H9 (cell line): ENCODE measurements around the gene CHMP2A. TPM values are rescaled to one million over a fixed set of nuclear protein-coding genes. Genes with fewer than 3 reads are reported as not detected.

Experiments
- DNase-seq: peaks from one replicate; pipeline ENCODE4 v3.0.0-alpha.2; 2017
- H2AFZ ChIP-seq: one replicate; pipeline ENCODE4 v1.6.1; 2013; ENCODE audit warnings: mild to moderate bottlenecking, low read length, control low read depth, moderate library complexity
- H2AK5ac ChIP-seq: 2 replicates; pipeline ENCODE4 v1.6.1; 2013; ENCODE audit warnings: low read length, control low read depth, mixed read lengths; ENCODE audit not compliant: insufficient read length
- H2BK120ac ChIP-seq: one replicate; pipeline ENCODE4 v1.6.1; 2013; ENCODE audit warnings: low read depth, mild to moderate bottlenecking, low read length, control low read depth, inconsistent platforms; ENCODE audit not compliant: poor library complexity, severe bottlenecking
- H2BK12ac ChIP-seq: 2 replicates; pipeline ENCODE4 v1.6.1; 2013; ENCODE audit warnings: low read length, control low read depth, mixed read lengths, low read depth; ENCODE audit not compliant: insufficient read length
- H2BK15ac ChIP-seq: 2 replicates; pipeline ENCODE4 v1.6.1; 2013; ENCODE audit warnings: low read depth, low read length, control low read depth
- H2BK20ac ChIP-seq: one replicate; pipeline ENCODE4 v1.6.1; 2013; ENCODE audit warnings: low read depth, mild to moderate bottlenecking, low read length, control low read depth, inconsistent platforms; ENCODE audit not compliant: poor library complexity, severe bottlenecking
- H2BK5ac ChIP-seq: 2 replicates; pipeline ENCODE4 v1.6.1; 2013; ENCODE audit warnings: low read length, control low read depth, mixed read lengths; ENCODE audit not compliant: insufficient read length
- H3K14ac ChIP-seq: 2 replicates; pipeline ENCODE4 v1.6.1; 2013; ENCODE audit warnings: low read length, control low read depth; ENCODE audit not compliant: insufficient read depth
- H3K18ac ChIP-seq: 2 replicates; pipeline ENCODE4 v1.6.1; 2013; ENCODE audit warnings: low read depth, mild to moderate bottlenecking, mixed read lengths, low read length, control low read depth; ENCODE audit not compliant: insufficient read length
- H3K23ac ChIP-seq: 2 replicates; pipeline ENCODE4 v1.6.1; 2013; ENCODE audit warnings: low read length, control low read depth, mixed read lengths, low read depth; ENCODE audit not compliant: insufficient read length
- H3K23me2 ChIP-seq: 2 replicates; pipeline ENCODE4 v1.6.1; 2013; ENCODE audit warnings: low read depth, mild to moderate bottlenecking, mixed read lengths, low read length, control low read depth; ENCODE audit not compliant: insufficient read length, poor library complexity, severe bottlenecking
- H3K27ac ChIP-seq: 2 replicates; pipeline ENCODE4 v1.5.1; 2013; ENCODE audit warnings: low read length, control low read depth, mixed read lengths, low read depth; ENCODE audit not compliant: insufficient read length
- H3K27me3 ChIP-seq: 2 replicates; pipeline ENCODE4 v1.6.1; 2013; ENCODE audit warnings: low read length, control low read depth, inconsistent platforms; ENCODE audit not compliant: insufficient read depth
- H3K4ac ChIP-seq: 2 replicates; pipeline ENCODE4 v1.6.1; 2013; ENCODE audit warnings: low read depth, mild to moderate bottlenecking, control low read depth, inconsistent platforms, low read length, moderate library complexity
- H3K4me1 ChIP-seq: 2 replicates; pipeline ENCODE4 v1.6.1; 2013; ENCODE audit warnings: low read length, control low read depth, inconsistent platforms; ENCODE audit not compliant: insufficient read depth
- H3K4me2 ChIP-seq: 2 replicates; pipeline ENCODE4 v1.6.1; 2013; ENCODE audit warnings: low read length, control low read depth, mixed read lengths; ENCODE audit not compliant: insufficient read length, insufficient read depth
- H3K56ac ChIP-seq: 2 replicates; pipeline ENCODE4 v1.6.1; 2013; ENCODE audit warnings: low read depth, mild to moderate bottlenecking, mixed read lengths, low read length, control low read depth; ENCODE audit not compliant: insufficient read length
- H3K79me1 ChIP-seq: 2 replicates; pipeline ENCODE4 v1.6.1; 2013; ENCODE audit warnings: low read depth, mild to moderate bottlenecking, moderate library complexity, low read length, control low read depth, inconsistent platforms; ENCODE audit not compliant: insufficient read depth, poor library complexity, severe bottlenecking
- H3K79me2 ChIP-seq: 2 replicates; pipeline ENCODE4 v1.6.1; 2013; ENCODE audit warnings: low read length, control low read depth, inconsistent platforms; ENCODE audit not compliant: insufficient read depth
- H3K9ac ChIP-seq: 2 replicates; pipeline ENCODE4 v1.6.1; 2013; ENCODE audit warnings: low read length, control low read depth, mixed read lengths; ENCODE audit not compliant: insufficient read length; ENCODE audit errors: extremely low read depth
- H3K9me3 ChIP-seq: one replicate; pipeline ENCODE4 v1.6.1; 2013; ENCODE audit warnings: low read depth, low read length, inconsistent platforms; ENCODE audit not compliant: control insufficient read depth
- H3T11ph ChIP-seq: one replicate; pipeline ENCODE4 v1.6.1; 2013; ENCODE audit warnings: mild to moderate bottlenecking, low read length, control low read depth, inconsistent platforms
- H4K20me1 ChIP-seq: one replicate; pipeline ENCODE4 v1.6.1; 2013; ENCODE audit not compliant: control insufficient read depth, insufficient read length, insufficient read depth
- H4K5ac ChIP-seq: 2 replicates; pipeline ENCODE4 v1.6.1; 2013; ENCODE audit warnings: low read depth, mild to moderate bottlenecking, mixed read lengths, low read length, control low read depth; ENCODE audit not compliant: insufficient read length
- H4K8ac ChIP-seq: replicated peaks from 2 replicates; pipeline ENCODE4 v1.6.1; 2013; ENCODE audit warnings: low read length, control low read depth, mixed read lengths, low read depth; ENCODE audit not compliant: insufficient read length
- H4K91ac ChIP-seq: 2 replicates; pipeline ENCODE4 v1.6.1; 2013; ENCODE audit warnings: low read depth, mild to moderate bottlenecking, moderate library complexity, mixed read lengths, low read length, control low read depth; ENCODE audit not compliant: insufficient read length
- H3K27ac Mint-ChIP-seq, 3 experiments: 2 replicates in 2 of 3; 3 replicates in 1 of 3; pipeline ENCODE4 v1.8.0; 2020 to 2021; ENCODE audit warnings: mixed read lengths in 3 of 3, mild to moderate bottlenecking in 1 of 3, moderate library complexity in 1 of 3
- H3K27me3 Mint-ChIP-seq: 2 replicates; pipeline ENCODE4 v1.8.0; 2021; ENCODE audit warnings: low read depth, mild to moderate bottlenecking, moderate library complexity, mixed read lengths
- H3K36me3 Mint-ChIP-seq, 3 experiments: 2 replicates in 2 of 3; 3 replicates in 1 of 3; pipeline ENCODE4 v1.8.0; 2020 to 2021; ENCODE audit warnings: low read depth in 3 of 3, mixed read lengths in 3 of 3; ENCODE audit not compliant: insufficient read depth in 1 of 3
- H3K4me1 Mint-ChIP-seq, 2 experiments: 2 replicates each; pipeline ENCODE4 v1.8.0; 2020; ENCODE audit warnings: mixed read lengths in 2 of 2
- H3K4me3 Mint-ChIP-seq, 2 experiments: 2 replicates in 1 of 2; 3 replicates in 1 of 2; pipeline ENCODE4 v1.8.0; 2020 to 2021; ENCODE audit warnings: mild to moderate bottlenecking in 2 of 2, mixed read lengths in 2 of 2, moderate library complexity in 1 of 2
- H3K9me3 Mint-ChIP-seq, 2 experiments: 2 replicates in 1 of 2; 3 replicates in 1 of 2; pipeline ENCODE4 v1.8.0; 2020; ENCODE audit warnings: mild to moderate bottlenecking in 2 of 2, mixed read lengths in 2 of 2, moderate library complexity in 1 of 2
- CTCF ChIP-seq: fragments of 200-600 bp; sonication (generic); conservative IDR thresholded peaks from 3 replicates; pipeline ENCODE4 v1.8.0; 2021; ENCODE audit warnings: antibody characterized with exemption, mild to moderate bottlenecking
- WGBS: extraction: QIAGEN DNeasy Blood & Tissue Kit; methylation state at CpG from one replicate; pipeline ENCODE4 v1.1.7; 2013; ENCODE audit warnings: missing lambda C conversion rate, low lambda C conversion rate, mixed read lengths; ENCODE audit not compliant: insufficient read length; ENCODE audit errors: extremely low coverage; 5-methylcytosine and 5-hydroxymethylcytosine counted together
- total RNA-seq: library from RNA; stranded (reverse); gene quantifications from 2 replicates; pipeline ENCODE4 v1.2.1, GENCODE V29; 2021

Gene CHMP2A
- total RNA-seq, 1 experiment from 2014 or later: 109 TPM

- Histone ChIP-seq H3K79me1 (no peaks in the 10 kb centered on the region), H3K23me2 (peaks cover 4% of the 10 kb centered on the region), H2AK5ac (no peak overlapping the region), H3T11ph (no peak overlapping the region), H3K27me3 (no peaks in the 10 kb centered on the region), H4K91ac (no peak overlapping the region), H3K27ac (no peak overlapping the region), H3K4me1 (no peaks in the 10 kb centered on the region; the same call in 1 of the 2 replicates), H3K23ac (no peak overlapping the region), H2AFZ (no peak overlapping the region), H3K9ac (no peak overlapping the region), H2BK12ac (no peak overlapping the region), H4K5ac (no peak overlapping the region), H4K8ac (no peak overlapping the region), H3K4me2 (no peak overlapping the region), H2BK20ac (no peak overlapping the region), H3K4ac (no peak overlapping the region), H3K9me3 (no peaks in the 10 kb centered on the region), H2BK15ac (no peak overlapping the region), H4K20me1 (no peaks in the 10 kb centered on the region), H3K18ac (no peak overlapping the region), H2BK5ac (no peak overlapping the region), H3K79me2 (no peaks in the 10 kb centered on the region), H3K56ac (no peak overlapping the region), H2BK120ac (no peak overlapping the region), H3K14ac (no peak overlapping the region)
- Mint-ChIP-seq H3K9me3 (no peaks in the 10 kb centered on the region; a peak in 1 of 5 replicates), H3K27ac (no peak overlapping the region), H3K36me3 (peaks cover 0 to 29% (median 18%) of the 10 kb centered on the region in 3 experiments; a peak in 5 of 7 replicates), H3K4me1 (peaks cover 14 to 18% of the 10 kb centered on the region in 2 experiments), H3K27me3 (no peaks in the 10 kb centered on the region; the same call in 1 of the 2 replicates), H3K4me3 (no peak overlapping the region; a peak in 1 of 5 replicates)
- WGBS: no CpG with 5 or more reads among the region's 8 CpGs
- no peak for DNase-seq
- no peak for TF ChIP-seq CTCF
These were observed 15.2 kb upstream of the CHMP2A start for GRCh38 chr19:58569943-58570670.
